HG03066 (cell line): ENCODE measurements around the gene UBASH3A.

Source experiments
- ATAC-seq: cut with Tn5 transposase; IDR thresholded peaks from one replicate; pipeline ENCODE4 v1.9.1; 2021; ENCODE audit warnings: low read depth; ENCODE audit not compliant: unreplicated experiment

The UBASH3A gene

GRCh38 chr21:42443876-42444744 lies 40.4 kb downstream of the UBASH3A start:
- no peak for ATAC-seq

DNA sequence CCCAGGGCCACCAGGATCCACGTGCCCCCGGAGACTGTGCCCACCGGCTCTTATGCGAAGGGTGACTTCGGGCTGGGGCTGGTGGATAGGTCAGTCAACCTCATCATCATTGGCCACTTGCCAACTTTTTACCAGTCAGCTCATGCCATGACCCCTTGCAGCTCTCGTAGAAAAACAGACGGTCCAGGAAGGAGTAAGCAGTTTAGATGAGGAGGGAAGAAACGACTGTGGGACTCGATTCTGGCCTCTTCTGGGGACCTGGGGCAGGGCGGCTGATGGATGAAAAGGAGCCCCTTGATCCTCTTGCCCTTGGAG lies 41.0 kb downstream of the UBASH3A start:
- ATAC-seq: no peak

GRCh38 chr21:42445311-42445710 lies 41.6 kb downstream of the UBASH3A start:
- no peak for ATAC-seq

- ATAC-seq: no peak
These were observed 42.8 kb downstream of the UBASH3A start for GRCh38 chr21:42446531-42446930.

DNA sequence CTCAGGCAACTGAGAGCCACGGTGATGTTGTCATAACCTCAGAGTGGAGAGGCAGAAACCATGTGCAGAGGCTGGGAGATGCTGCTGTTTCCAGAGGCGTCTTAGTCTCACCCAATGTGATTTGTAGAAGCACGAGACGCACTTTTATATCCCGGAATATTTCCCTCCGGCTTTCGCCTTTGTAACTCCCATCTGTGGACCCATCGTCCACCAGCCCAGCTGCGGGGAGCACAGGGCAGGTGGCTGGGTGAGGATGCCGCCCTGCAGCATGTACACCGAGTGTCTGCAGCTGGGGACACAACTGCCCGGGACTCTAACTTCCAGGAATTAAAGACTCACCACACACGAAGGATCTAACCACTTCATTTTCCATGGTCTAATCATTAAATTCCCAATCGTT lies 43.5 kb downstream of the UBASH3A start:
- ATAC-seq: no peak

GRCh38 chr21:42447732-42448131 lies 44.0 kb downstream of the UBASH3A start:
- no peak for ATAC-seq

GRCh38 chr21:42448686-42449085 lies 45.0 kb downstream of the UBASH3A start:
- no peak for ATAC-seq

- ATAC-seq: no peak
These were observed 48.2 kb downstream of the UBASH3A start for GRCh38 chr21:42451941-42452340.

DNA sequence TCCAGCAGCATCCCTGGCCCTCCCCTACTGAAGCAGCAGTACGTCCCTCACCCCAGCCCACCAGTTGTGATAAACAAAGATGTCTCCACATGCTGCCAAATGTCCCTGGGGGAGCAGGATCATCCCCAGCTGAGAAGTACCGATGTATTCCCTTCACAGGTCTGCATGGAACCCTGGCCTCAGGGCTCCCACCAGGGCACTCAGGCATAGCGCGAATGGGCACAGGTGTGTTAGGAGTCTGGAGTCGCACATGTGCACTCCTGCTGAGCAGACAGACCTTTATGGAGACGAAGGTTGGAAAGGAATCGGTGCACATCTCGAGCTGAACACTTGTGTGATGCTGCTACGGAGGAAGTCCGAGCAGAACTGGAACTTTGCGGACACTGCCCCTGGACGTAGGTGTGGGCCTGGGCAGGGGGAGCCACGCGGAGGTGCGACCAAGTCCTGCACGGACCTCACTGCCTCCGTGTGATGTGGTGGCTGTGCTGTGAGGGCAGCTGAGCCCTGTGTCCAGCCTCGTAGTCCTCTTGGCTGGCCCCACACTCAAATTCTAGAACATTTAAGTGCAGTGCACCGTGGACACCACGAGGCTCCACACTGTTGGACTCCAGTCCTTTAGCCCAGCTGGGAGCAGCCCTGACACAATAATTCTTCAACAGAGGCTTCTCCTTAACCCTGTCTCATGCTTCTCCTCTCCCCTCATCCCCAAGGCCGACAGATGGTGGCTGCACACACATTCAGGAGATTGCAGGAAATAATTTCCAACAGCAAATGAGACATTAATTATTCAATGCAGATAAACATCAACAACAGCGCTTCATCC lies 48.9 kb downstream of the UBASH3A start:
- no peak for ATAC-seq

GRCh38 chr21:42453224-42453985 lies 49.7 kb downstream of the UBASH3A start:
- no peak for ATAC-seq

- no peak for ATAC-seq
These were observed 50.4 kb downstream of the UBASH3A start for GRCh38 chr21:42453986-42454570.

- ATAC-seq: no peak
These were observed 51.1 kb downstream of the UBASH3A start for GRCh38 chr21:42454786-42455185.

GRCh38 chr21:42455196-42455595 lies 51.5 kb downstream of the UBASH3A start:
- no peak for ATAC-seq

DNA sequence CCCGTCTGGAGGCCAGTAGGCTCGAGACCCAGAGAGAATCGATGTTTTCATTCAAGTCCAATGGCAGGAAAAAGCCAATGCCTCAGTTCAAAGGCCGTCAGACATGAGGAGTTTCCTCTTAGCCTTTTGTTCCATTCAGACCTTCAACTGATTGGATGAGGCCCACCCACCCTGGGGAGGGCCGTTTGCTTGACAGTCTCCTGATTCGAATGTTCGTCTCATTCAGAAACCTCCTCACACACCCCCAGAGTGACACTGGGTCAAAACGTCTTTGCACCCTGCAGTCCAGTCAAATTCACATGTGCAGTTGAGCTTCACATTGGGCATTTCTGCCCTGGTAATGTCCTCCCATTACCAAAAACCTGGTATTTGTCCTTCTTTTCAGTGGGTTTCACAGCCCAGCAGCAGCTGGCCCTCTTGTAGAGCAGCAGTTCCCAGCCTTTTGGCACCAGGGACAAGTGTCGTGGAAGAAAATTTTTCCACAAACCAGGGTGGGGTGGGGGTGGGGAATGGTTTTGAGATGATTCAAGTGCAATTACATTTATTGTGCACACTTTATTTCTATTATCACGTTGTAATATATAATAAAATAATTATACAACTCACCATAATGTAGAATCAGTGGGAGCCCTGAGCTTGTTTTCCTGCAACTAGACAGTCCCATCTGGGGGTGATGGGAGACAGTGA lies 52.2 kb downstream of the UBASH3A start:
- no peak for ATAC-seq

GRCh38 chr21:42456457-42456856 lies 52.8 kb downstream of the UBASH3A start:
- ATAC-seq: no peak

- ATAC-seq: no peak
These were observed 55.4 kb downstream of the UBASH3A start for GRCh38 chr21:42459082-42459460.

DNA sequence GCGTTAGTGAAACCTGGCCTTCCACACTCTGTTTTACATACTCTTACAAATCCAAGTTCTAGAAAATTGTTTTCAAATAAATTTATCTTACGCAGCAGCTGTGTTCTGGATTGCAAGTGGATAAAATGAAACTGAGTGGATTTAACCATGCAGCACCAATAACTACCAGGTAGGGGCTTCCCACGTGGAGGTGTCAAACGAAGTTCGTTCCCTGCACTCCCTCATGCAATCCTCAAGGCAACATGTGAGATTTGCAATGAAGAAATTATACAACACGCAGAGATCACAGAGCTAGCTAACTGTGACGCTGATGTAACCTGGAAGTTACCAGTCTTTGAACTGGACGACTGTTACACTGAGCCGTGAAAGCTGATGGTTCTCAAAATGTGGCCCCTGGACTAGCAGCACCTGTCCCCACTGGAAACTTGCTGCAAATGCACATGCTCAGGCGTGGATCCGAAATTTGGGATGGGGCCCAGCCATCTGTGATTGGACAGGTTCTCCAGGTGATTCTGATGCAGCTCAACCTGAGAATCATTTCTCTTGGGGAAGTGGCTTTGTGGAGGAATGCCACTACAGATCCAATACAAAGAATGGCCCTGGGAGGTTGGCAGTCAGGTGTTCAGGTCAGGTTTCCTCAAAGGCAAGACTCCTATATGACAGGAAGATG lies 56.0 kb downstream of the UBASH3A start:
- ATAC-seq: no peak

DNA sequence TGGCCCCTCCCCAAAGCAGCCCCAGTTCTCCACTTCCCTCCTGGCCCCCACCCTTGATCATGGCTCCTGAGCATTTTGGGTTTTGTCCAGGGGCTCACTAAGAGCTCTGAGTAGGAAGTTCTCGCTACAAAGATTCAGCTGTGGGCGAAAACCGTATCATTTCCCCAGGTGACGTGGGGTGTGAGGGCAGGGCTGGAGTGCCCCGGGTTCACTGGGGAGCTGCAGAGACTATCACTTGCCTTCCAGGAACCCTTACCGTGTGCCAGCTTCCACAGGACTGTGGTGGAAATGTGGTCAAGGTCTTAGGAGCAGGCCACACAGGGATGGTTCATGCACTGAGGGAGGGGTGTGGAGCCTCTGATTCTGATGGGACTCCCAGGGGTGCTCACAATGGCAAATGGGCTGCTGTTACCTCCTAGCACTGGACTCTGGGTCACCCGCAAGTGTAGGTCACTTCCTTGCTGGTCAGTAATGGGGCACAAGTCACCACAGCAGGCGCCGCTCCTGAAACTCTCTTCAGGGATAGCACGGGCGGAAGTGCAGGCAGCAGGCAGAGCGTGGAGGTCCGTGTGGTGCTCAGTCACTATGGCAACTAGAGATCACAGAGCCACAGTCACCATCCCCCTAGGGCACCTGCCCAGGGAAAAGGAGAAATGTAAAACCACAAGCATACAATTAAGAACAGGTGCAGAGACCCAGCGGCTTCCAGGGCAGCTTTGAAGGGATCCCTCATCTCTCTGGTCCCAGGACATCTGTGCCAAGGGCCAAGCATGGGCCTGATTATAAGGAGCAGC lies 56.9 kb downstream of the UBASH3A start:
- ATAC-seq: peak; percentile 57

DNA sequence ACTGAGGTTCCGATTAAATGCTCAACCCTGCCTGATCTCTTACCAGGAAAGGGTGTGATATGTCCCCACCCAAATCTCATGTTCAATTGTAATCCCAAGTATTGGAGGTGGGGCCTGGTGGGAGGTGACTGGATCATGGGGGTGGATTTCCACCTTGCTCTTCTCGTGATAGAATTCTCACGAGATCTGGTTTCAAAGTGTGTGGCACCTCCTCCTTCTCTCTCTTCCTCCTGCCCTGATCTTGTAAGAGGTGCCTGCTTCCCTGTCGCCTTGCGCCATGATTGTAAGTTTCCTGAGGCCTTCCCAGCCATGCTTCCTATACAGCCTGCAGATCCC lies 57.5 kb downstream of the UBASH3A start:
- ATAC-seq: no peak
